LNCAP (cell line): ENCODE results near the gene SF3B2.

Experiments
- TF ChIP-seq, protein P1 (sequence below): fragments of 450-650 bp; IDR thresholded peaks from 2 replicates; pipeline ENCODE4 v1.5.1; 2017; ENCODE audit warnings: mild to moderate bottlenecking

The SF3B2 gene

DNA sequence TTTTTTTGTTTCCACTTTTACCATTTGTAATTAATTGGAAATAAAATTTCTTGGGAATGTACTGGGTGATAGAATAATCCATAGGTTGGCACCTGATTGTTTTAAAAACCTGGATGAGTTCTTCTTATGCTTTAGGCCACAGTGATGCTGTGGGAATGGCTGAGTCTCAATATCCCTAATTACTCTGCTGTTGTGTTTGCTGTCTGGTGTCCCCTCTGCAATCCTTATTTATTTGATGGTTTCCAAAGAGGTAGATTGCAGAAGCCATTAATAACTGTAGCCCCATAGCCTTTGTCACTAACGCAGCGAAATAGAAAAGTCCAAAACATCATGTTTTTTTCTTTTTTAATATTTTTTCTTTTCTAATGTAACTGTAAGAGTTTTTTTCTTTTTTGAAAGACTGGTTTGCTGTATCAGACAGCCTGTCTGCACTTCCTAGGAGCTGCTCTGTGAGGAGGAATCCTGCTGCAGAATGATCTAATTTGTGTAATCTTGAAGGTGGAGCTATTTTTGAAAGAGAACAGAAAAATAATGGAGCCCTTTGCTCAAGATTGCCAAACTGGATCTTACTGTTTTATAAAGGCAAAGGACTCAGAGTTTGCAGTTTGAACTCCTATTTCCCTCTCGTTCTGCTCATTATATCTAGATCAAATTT, 32.8 kb downstream of the SF3B2 start:
- TF ChIP-seq, protein P1, sequence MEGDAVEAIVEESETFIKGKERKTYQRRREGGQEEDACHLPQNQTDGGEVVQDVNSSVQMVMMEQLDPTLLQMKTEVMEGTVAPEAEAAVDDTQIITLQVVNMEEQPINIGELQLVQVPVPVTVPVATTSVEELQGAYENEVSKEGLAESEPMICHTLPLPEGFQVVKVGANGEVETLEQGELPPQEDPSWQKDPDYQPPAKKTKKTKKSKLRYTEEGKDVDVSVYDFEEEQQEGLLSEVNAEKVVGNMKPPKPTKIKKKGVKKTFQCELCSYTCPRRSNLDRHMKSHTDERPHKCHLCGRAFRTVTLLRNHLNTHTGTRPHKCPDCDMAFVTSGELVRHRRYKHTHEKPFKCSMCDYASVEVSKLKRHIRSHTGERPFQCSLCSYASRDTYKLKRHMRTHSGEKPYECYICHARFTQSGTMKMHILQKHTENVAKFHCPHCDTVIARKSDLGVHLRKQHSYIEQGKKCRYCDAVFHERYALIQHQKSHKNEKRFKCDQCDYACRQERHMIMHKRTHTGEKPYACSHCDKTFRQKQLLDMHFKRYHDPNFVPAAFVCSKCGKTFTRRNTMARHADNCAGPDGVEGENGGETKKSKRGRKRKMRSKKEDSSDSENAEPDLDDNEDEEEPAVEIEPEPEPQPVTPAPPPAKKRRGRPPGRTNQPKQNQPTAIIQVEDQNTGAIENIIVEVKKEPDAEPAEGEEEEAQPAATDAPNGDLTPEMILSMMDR, result no peak

DNA sequence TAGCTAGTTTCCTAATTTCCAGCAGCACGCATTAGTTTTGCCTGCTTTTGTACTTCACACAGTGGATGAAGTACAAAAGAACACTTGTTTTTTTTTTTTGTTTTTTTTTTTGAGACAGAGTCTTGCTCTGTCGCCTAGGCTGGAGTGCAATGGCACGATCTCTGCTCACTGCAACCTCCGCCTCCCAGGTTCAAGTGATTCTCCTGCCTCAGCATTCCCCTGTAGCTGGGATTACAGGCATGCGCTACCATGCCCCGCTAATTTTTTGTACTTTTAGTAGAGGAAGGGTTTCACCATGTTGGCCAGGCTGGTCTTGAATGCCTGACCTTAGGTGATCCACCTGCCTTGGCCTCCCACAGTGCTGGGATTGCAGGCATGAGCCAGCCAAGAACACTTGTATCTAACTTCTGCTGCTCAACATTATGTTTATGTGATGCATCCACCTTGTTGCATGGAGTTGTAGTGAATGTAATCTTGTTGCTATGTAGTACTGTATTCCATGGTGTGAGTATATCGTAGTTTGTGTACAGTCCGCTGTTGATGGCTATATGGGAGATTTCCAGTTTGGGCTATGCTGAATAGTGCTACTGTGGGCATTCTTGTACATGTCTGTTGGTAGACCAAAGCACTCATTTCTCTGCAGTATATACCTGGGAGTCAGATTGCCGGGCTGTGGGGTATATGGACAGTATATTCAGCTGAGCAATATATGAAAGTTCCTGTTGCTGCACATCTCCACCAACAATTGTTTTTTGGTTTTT, 35.2 kb downstream of the SF3B2 start:
- TF ChIP-seq, protein P1, result no peak

DNA sequence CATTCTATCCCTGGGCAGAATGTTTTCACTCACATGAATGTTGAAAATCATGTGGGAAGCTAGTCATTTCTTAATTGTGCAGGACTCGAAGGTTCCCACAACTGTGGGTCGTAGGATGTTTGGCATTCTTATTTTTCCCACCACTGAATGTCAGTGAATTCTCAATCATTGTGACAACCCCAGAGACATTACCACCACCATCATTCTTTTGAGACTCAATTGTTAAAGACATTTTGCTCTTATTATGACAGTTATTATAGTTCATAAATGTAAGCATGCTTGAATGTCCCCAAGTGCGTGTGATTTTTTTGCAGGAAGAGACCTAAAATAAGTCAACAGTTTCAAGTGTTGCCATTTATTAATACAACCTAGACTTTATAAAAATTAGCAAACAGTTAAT, 36.9 kb downstream of the SF3B2 start:
- TF ChIP-seq, protein P1, result no peak

- TF ChIP-seq, protein P1, result no peak
These were observed 38.1 kb downstream of the SF3B2 start for GRCh38 chr11:66090288-66090687.

DNA sequence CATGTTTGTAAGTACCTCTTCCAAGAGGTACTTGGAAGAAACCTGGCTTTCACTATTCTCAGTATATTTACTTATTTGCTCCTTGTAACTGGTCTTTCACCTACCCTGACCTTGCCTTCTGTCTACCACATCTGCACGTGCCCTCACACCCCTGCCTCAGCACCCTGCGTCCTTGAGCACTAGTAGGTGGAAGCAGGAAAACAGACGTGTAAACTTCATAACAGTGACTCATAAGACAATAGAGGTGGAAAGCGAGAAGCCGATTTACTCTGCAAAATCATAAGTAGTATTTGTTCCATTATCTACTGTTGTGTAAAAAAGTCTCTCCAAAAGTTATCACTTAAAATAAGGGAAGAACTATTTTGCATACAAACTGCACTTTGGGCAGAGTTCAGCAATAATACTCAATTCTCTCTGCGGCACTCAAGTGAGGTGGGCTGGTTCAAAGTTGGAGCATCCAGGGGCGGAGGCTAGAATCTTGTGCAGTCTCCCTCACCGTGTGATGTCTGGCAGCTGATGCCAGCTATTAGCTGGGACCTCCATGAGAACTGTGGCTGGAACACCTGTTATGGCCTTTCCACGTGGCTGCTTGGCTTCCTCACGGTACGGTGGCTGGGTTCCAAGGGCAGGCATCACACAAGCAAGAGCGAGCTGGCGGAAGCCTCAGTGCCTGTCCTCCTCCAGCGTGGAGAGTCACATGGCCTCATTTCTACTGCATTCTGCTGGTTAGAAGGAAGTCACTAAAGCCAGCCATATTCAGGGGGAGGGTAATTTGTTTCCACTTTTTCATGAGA, 48.3 kb downstream of the SF3B2 start:
- TF ChIP-seq, protein P1, result no peak

GRCh38 chr11:66101066-66101464, 48.9 kb downstream of the SF3B2 start:
- TF ChIP-seq, protein P1, result no peak

GRCh38 chr11:66104057-66104638, 52.0 kb downstream of the SF3B2 start:
- TF ChIP-seq, protein P1, result no peak
